Measurements from ENCODE around the gene PRRT2.

- TF ChIP-seq POLR2AphosphoS5 (IDR thresholded peaks at IDR 0.05; ENCODE audit: borderline replicate concordance, low read depth, low read length) (no peak), EZH2 (IDR thresholded peaks at IDR 0.05) (no peak)
These were observed 19.5 kb downstream of the PRRT2 start for GRCh38 chr16:29831490-29831889.
